ENCODE measurements around the gene MBTD1.
"Not testable (repeated sequence)": the region's sequence is repeated elsewhere in the genome, so short reads cannot be mapped to it uniquely, and the experiment has no call there.

MBTD1 gene

GRCh38 chr17:51231999-51232398, 27.9 kb downstream of the MBTD1 start:
- Histone ChIP-seq H3K9me3 (ENCODE audit: control insufficient read depth, insufficient read depth, low read length) (no peaks in the 10 kb centered on the region), H3K9ac (ENCODE audit: low read depth, low read length) (no peak overlapping the region), H3K4me1 (ENCODE audit: insufficient read depth, low read length) (no peaks in the 10 kb centered on the region), H3K36me3 (ENCODE audit: insufficient read depth, low read length) (no peaks in the 10 kb centered on the region)

DNA sequence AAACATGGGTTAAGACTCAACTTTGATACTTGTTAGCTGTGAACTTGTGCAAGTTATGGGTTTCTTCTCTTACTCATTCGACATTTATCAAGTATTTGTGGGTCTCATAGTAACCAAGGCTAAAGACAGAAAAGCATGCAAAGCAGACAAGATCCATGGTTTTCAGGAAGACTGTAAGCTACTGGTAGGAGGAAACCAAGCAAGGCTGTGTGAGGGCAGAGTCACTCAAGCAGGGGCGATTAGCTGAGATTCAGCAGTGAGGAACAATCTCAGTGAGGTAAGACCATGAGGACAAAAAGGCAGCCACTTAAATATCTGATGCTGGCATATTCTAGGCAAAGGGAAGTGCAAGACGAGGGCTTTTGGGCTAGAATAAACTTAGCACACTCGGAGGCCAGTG, 29.5 kb downstream of the MBTD1 start:
- H3K9ac ChIP-seq (ENCODE audit: low read depth, low read length): no peak overlapping the region
- no peaks in the 10 kb centered on the region for H3K4me1 ChIP-seq (ENCODE audit: insufficient read depth, low read length)
- H3K36me3 ChIP-seq (ENCODE audit: insufficient read depth, low read length): no peaks in the 10 kb centered on the region
- H3K9me3 ChIP-seq (ENCODE audit: control insufficient read depth, insufficient read depth, low read length): no peaks in the 10 kb centered on the region

DNA sequence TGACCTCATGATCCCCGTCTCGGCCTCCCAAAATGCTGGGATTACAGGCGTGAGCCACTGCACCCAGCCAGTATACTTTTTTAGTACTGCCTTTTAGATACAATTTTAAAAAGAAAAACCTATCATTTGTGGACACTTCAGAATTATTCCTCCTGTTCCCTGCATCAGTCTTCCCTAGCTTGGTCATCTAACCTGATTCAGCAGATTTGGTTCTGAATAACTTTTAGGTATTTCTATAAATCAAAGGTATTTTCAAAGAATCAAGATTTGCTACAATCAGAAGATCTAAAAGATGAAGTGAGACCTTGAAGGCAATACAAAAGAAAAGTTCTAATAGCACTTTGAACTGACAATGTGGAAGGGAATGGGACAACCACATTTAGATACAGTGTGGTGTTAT, 30.0 kb downstream of the MBTD1 start:
- Histone ChIP-seq H3K4me1 (ENCODE audit: insufficient read depth, low read length) (no peaks in the 10 kb centered on the region), H3K9ac (ENCODE audit: low read depth, low read length) (no peak overlapping the region), H3K9me3 (ENCODE audit: control insufficient read depth, insufficient read depth, low read length) (no peaks in the 10 kb centered on the region), H3K36me3 (ENCODE audit: insufficient read depth, low read length) (no peaks in the 10 kb centered on the region)

- H3K36me3 ChIP-seq (ENCODE audit: insufficient read depth, low read length): no peaks in the 10 kb centered on the region
- H3K9ac ChIP-seq (ENCODE audit: low read depth, low read length): no peak overlapping the region
- no peaks in the 10 kb centered on the region for H3K4me1 ChIP-seq (ENCODE audit: insufficient read depth, low read length)
- no peaks in the 10 kb centered on the region for H3K9me3 ChIP-seq (ENCODE audit: control insufficient read depth, insufficient read depth, low read length)
Observed at GRCh38 chr17:51228161-51228560, 31.7 kb downstream of the MBTD1 start.

GRCh38 chr17:51225523-51225922, 34.3 kb downstream of the MBTD1 start:
- H3K36me3 ChIP-seq (ENCODE audit: insufficient read depth, low read length); H3K4me1 ChIP-seq (ENCODE audit: insufficient read depth, low read length); H3K9ac ChIP-seq (ENCODE audit: low read depth, low read length): not testable (repeated sequence)

GRCh38 chr17:51224402-51225262, 35.2 kb downstream of the MBTD1 start:
- Histone ChIP-seq H3K36me3 (ENCODE audit: insufficient read depth, low read length) (peaks cover 3% of the 10 kb centered on the region; the same call in 1 of the 2 replicates), H3K9ac (ENCODE audit: low read depth, low read length) (no peak overlapping the region), H3K9me3 (ENCODE audit: control insufficient read depth, insufficient read depth, low read length) (no peaks in the 10 kb centered on the region), H3K4me1 (ENCODE audit: insufficient read depth, low read length) (no peaks in the 10 kb centered on the region)

More at GRCh38 chr17:51225523-51225922, 34.3 kb downstream of the MBTD1 start:
- not testable (repeated sequence) for H3K9me3 ChIP-seq (ENCODE audit: control insufficient read depth, insufficient read depth, low read length)

GRCh38 chr17:51221322-51221721, 38.5 kb downstream of the MBTD1 start:
- H3K36me3 ChIP-seq (ENCODE audit: insufficient read depth, low read length): peaks cover 6% of the 10 kb centered on the region

DNA sequence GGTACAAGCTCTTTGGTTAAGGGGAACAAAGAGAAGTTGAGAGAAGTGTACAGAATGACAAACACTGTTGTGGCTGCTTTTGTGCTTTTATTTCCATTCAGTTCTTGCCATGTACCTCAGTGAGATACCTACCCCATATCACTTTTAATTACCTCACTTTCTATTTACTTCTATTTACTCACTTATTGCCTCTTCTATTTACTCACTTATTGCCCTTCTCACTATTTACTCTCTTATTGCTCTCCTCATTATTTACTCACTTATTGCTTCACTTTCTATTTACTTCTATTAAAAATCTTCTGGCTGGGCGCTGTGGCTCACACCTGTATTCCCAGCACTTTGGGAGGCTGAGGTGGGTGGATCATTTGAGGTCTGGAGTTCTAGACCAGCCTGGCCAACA, 41.9 kb downstream of the MBTD1 start:
- H3K9me3 ChIP-seq (ENCODE audit: control insufficient read depth, insufficient read depth, low read length): no peaks in the 10 kb centered on the region
- peaks cover 15% of the 10 kb centered on the region for H3K36me3 ChIP-seq (ENCODE audit: insufficient read depth, low read length)
- no peak overlapping the region for H3K9ac ChIP-seq (ENCODE audit: low read depth, low read length)
- no peaks in the 10 kb centered on the region for H3K4me1 ChIP-seq (ENCODE audit: insufficient read depth, low read length)

More at GRCh38 chr17:51221322-51221721, 38.5 kb downstream of the MBTD1 start:
- no peaks in the 10 kb centered on the region for H3K4me1 ChIP-seq (ENCODE audit: insufficient read depth, low read length)
- no peaks in the 10 kb centered on the region for H3K9me3 ChIP-seq (ENCODE audit: control insufficient read depth, insufficient read depth, low read length)
- H3K9ac ChIP-seq (ENCODE audit: low read depth, low read length): no peak overlapping the region

GRCh38 chr17:51214920-51215319, 44.9 kb downstream of the MBTD1 start:
- no peaks in the 10 kb centered on the region for H3K4me1 ChIP-seq (ENCODE audit: insufficient read depth, low read length)
- peaks cover 11% of the 10 kb centered on the region for H3K36me3 ChIP-seq (ENCODE audit: insufficient read depth, low read length)
- no peaks in the 10 kb centered on the region for H3K9me3 ChIP-seq (ENCODE audit: control insufficient read depth, insufficient read depth, low read length)
- no peak overlapping the region for H3K9ac ChIP-seq (ENCODE audit: low read depth, low read length)

- Histone ChIP-seq H3K9ac (ENCODE audit: low read depth, low read length) (no peak overlapping the region), H3K9me3 (ENCODE audit: control insufficient read depth, insufficient read depth, low read length) (no peaks in the 10 kb centered on the region), H3K36me3 (ENCODE audit: insufficient read depth, low read length) (peaks cover 52% of the 10 kb centered on the region), H3K4me1 (ENCODE audit: insufficient read depth, low read length) (no peaks in the 10 kb centered on the region)
Observed at GRCh38 chr17:51203838-51204237, 56.0 kb downstream of the MBTD1 start.

DNA sequence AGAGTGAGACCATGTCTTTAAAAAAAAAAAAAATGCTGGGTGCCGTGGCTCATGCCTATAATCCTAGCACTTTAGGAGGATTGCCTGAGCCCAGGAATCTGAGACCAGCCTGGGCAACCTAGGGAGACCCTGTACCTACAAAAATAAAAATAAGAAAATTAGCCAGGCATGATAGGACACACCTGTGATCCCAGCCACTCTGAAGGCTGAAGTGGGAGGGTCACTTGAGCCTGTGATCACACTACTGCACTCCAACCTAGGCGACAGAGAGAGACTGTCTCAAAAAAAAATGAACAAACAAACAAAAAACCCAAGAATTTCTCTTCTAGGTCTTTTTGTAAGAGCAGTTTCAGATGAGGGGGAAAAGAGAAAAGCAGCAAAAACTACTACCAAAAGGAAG, 59.0 kb downstream of the MBTD1 start:
- H3K9me3 ChIP-seq (ENCODE audit: control insufficient read depth, insufficient read depth, low read length): no peaks in the 10 kb centered on the region
- no peaks in the 10 kb centered on the region for H3K4me1 ChIP-seq (ENCODE audit: insufficient read depth, low read length)
- peaks cover 47% of the 10 kb centered on the region for H3K36me3 ChIP-seq (ENCODE audit: insufficient read depth, low read length)
- no peak overlapping the region for H3K9ac ChIP-seq (ENCODE audit: low read depth, low read length)

GRCh38 chr17:51200295-51200694, 59.6 kb downstream of the MBTD1 start:
- Histone ChIP-seq H3K4me1 (ENCODE audit: insufficient read depth, low read length) (no peaks in the 10 kb centered on the region), H3K9me3 (ENCODE audit: control insufficient read depth, insufficient read depth, low read length) (no peaks in the 10 kb centered on the region), H3K9ac (ENCODE audit: low read depth, low read length) (no peak overlapping the region), H3K36me3 (ENCODE audit: insufficient read depth, low read length) (peaks cover 44% of the 10 kb centered on the region)

- H3K9ac ChIP-seq (ENCODE audit: low read depth, low read length): no peak overlapping the region
- peaks cover 39% of the 10 kb centered on the region for H3K36me3 ChIP-seq (ENCODE audit: insufficient read depth, low read length)
- no peaks in the 10 kb centered on the region for H3K4me1 ChIP-seq (ENCODE audit: insufficient read depth, low read length)
- H3K9me3 ChIP-seq (ENCODE audit: control insufficient read depth, insufficient read depth, low read length): no peaks in the 10 kb centered on the region
Observed at GRCh38 chr17:51197754-51198153, 62.1 kb downstream of the MBTD1 start.

DNA sequence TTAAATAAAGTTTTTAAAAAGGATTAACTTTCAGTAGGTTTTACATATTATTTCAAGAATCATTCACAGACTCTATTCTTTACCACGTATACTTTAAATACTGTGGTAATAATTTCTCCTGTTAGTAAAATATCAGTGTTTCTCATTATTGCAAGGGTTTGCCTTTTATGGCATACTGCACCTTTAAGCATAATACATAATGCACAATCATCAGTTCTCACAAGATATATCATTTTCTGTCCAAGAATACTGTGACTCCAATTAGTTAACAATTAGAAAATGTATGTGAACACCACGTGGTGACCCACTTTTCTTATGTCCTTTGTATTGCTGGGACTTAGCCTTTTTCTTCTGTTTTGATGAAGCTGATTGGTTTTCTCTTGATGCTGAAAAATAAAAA, 68.0 kb downstream of the MBTD1 start:
- no peaks in the 10 kb centered on the region for H3K4me1 ChIP-seq (ENCODE audit: insufficient read depth, low read length)
- H3K9ac ChIP-seq (ENCODE audit: low read depth, low read length): no peak overlapping the region
- peaks cover 29% of the 10 kb centered on the region for H3K36me3 ChIP-seq (ENCODE audit: insufficient read depth, low read length)
- H3K9me3 ChIP-seq (ENCODE audit: control insufficient read depth, insufficient read depth, low read length): no peaks in the 10 kb centered on the region

DNA sequence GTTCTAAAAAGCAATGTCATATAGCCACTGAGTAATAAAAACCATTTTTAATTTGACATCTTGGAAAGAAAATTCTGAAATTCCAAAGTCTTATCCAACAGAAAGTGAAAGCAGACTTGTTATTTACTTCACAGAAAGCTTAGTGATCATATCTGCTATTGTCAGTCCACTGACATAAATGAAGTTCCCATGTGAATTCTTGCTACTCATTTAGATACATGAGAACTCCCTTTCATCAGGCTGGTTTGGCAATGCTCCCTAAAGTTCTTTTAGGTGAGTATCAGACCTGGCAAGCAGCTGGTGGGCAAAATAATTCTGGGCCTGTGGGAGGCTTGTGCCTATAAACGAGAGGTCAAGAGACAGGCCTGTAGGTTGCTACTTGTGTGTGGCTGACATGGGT, 70.2 kb downstream of the MBTD1 start:
- Histone ChIP-seq H3K9me3 (ENCODE audit: control insufficient read depth, insufficient read depth, low read length) (no peaks in the 10 kb centered on the region), H3K36me3 (ENCODE audit: insufficient read depth, low read length) (peaks cover 29% of the 10 kb centered on the region), H3K9ac (ENCODE audit: low read depth, low read length) (no peak overlapping the region), H3K4me1 (ENCODE audit: insufficient read depth, low read length) (no peaks in the 10 kb centered on the region)

Measured in ES-I3 (cell line).